HepG2 (cell line): ENCODE results near the gene LCE2C.

ENCODE experiments used
- HCFC1 ChIP-seq: fragments of 150-350 bp; IDR thresholded peaks from 2 replicates; pipeline ENCODE4 v1.6.1; 2014; ENCODE audit warnings: low read depth, low read length
- POLR2A ChIP-seq, 2 experiments: IDR thresholded peaks; 2 replicates each; pipeline ENCODE4 v1.6.1; 2011; ENCODE audit warnings: low read depth in 2 of 2, low read length in 2 of 2, mild to moderate bottlenecking in 1 of 2, moderate library complexity in 1 of 2; ENCODE audit not compliant: insufficient read depth in 1 of 2

GRCh38 chr1:152667648-152668047 lies 7.4 kb upstream of the LCE2C start:
- TF ChIP-seq POLR2A (IDR thresholded peaks at IDR 0.05; ENCODE audit: insufficient read depth in 1 of 2, low read depth in 2 of 2, low read length in 2 of 2) (no peak), HCFC1 (no peak)
